GM23338 (cell line): ENCODE results near the gene KHDC1. TPM values are rescaled to one million over a fixed set of nuclear protein-coding genes. Genes with fewer than 3 reads are reported as not detected.

Experiments
- ATAC-seq: fragments of 200-7000 bp; cut with Tn5 transposase; 3 replicates; pipeline ENCODE4 v1.9.1; 2020
- DNase-seq: peaks from one replicate; pipeline ENCODE4 v3.0.0-alpha.2; 2015; ENCODE audit warnings: low spot score
- H2AFZ ChIP-seq: fragments of 200-600 bp; sonication (generic); 2 replicates; pipeline ENCODE4 v1.8.0; 2016; ENCODE audit warnings: antibody characterized with exemption, mild to moderate bottlenecking, moderate library complexity
- H3F3A ChIP-seq: fragments of 200-600 bp; sonication (generic); replicated peaks from 2 replicates; pipeline ENCODE4 v1.8.0; 2017; ENCODE audit warnings: antibody characterized with exemption, mixed run types, low read depth
- H3K27ac ChIP-seq: fragments of 200-600 bp; sonication (generic); 2 replicates; pipeline ENCODE4 v1.6.1; 2016; ENCODE audit warnings: low read depth
- H3K27me3 ChIP-seq: fragments of 200-600 bp; sonication (generic); 2 replicates; pipeline ENCODE4 v1.8.0; 2016; ENCODE audit warnings: mild to moderate bottlenecking, mixed run types, moderate library complexity; ENCODE audit not compliant: insufficient read depth
- H3K36me3 ChIP-seq: fragments of 200-600 bp; sonication (generic); 2 replicates; pipeline ENCODE4 v1.8.0; 2016; ENCODE audit warnings: mild to moderate bottlenecking; ENCODE audit not compliant: insufficient read depth
- H3K4me1 ChIP-seq: fragments of 200-600 bp; sonication (generic); 2 replicates; pipeline ENCODE4 v1.8.0; 2016; ENCODE audit warnings: mild to moderate bottlenecking, moderate library complexity; ENCODE audit not compliant: insufficient read depth
- H3K4me2 ChIP-seq: fragments of 200-600 bp; sonication (generic); 2 replicates; pipeline ENCODE4 v1.7.1; 2017; ENCODE audit warnings: mixed run types
- H3K4me3 ChIP-seq: fragments of 200-600 bp; sonication (generic); 2 replicates; pipeline ENCODE4 v1.6.1; 2016; ENCODE audit warnings: mixed run types
- H3K79me2 ChIP-seq: fragments of 200-600 bp; sonication (generic); replicated peaks from 2 replicates; pipeline ENCODE4 v1.8.0; 2017; ENCODE audit warnings: mild to moderate bottlenecking; ENCODE audit not compliant: insufficient read depth
- H3K9me2 ChIP-seq: fragments of 200-600 bp; sonication (generic); 2 replicates; pipeline ENCODE4 v1.8.0; 2017; ENCODE audit not compliant: insufficient read depth
- H4K20me1 ChIP-seq: fragments of 200-600 bp; sonication (generic); replicated peaks from 2 replicates; pipeline ENCODE4 v1.8.0; 2017; ENCODE audit warnings: mild to moderate bottlenecking; ENCODE audit not compliant: insufficient read depth
- H3K27ac Mint-ChIP-seq: 2 replicates; pipeline ENCODE4 v1.8.0; 2020; ENCODE audit warnings: inconsistent platforms, mild to moderate bottlenecking, moderate library complexity, mixed read lengths
- H3K27me3 Mint-ChIP-seq: 3 replicates; pipeline ENCODE4 v1.8.0; 2022; ENCODE audit warnings: low read depth, mild to moderate bottlenecking, moderate library complexity, mixed read lengths, inconsistent platforms; ENCODE audit not compliant: insufficient read depth, poor library complexity
- H3K36me3 Mint-ChIP-seq: 3 replicates; pipeline ENCODE4 v1.8.0; 2021; ENCODE audit warnings: low read depth, mild to moderate bottlenecking, inconsistent platforms, moderate library complexity, mixed read lengths
- H3K4me1 Mint-ChIP-seq: 3 replicates; pipeline ENCODE4 v1.8.0; 2020; ENCODE audit warnings: mild to moderate bottlenecking, inconsistent platforms, mixed read lengths
- H3K4me3 Mint-ChIP-seq: 3 replicates; pipeline ENCODE4 v1.8.0; 2021; ENCODE audit warnings: moderate library complexity, mild to moderate bottlenecking, inconsistent platforms, mixed read lengths
- H3K9me3 Mint-ChIP-seq: 3 replicates; pipeline ENCODE4 v1.8.0; 2020; ENCODE audit warnings: moderate library complexity, mild to moderate bottlenecking, inconsistent platforms, mixed read lengths
- EZH2phosphoT487 ChIP-seq: fragments of 200-600 bp; sonication (generic); IDR thresholded peaks from one replicate; pipeline ENCODE4 v1.8.1; 2018; ENCODE audit warnings: antibody characterized with exemption; ENCODE audit not compliant: unreplicated experiment
- NANOG ChIP-seq: IDR thresholded peaks from 2 replicates; pipeline ENCODE4 v1.6.1; 2016; ENCODE audit warnings: antibody characterized with exemption, borderline replicate concordance
- STAT1 ChIP-seq: IDR thresholded peaks from one replicate; pipeline ENCODE4 v1.6.1; 2016; ENCODE audit warnings: antibody characterized with exemption; ENCODE audit not compliant: unreplicated experiment
- ZNF114 ChIP-seq: fragments of 250-450 bp; sonication (Bioruptor Pico); IDR thresholded peaks from 2 replicates; pipeline ENCODE4 v1.5.0; 2020; ENCODE audit warnings: mild to moderate bottlenecking, moderate library complexity
- ZNF331 ChIP-seq: fragments of 250-450 bp; sonication (Bioruptor Pico); IDR thresholded peaks from 2 replicates; pipeline ENCODE4 v1.5.0; 2020; ENCODE audit warnings: low read depth, mild to moderate bottlenecking, moderate library complexity
- polyA plus RNA-seq: library from polyadenylated mRNA; unstranded; fragments of >200 nt; fragmentation: Nextera tagmentation; extraction: Ambion mirVana; gene quantifications from 2 replicates; pipeline ENCODE4 v1.2.1, GENCODE V29; 2016
- total RNA-seq: library from RNA; depleted of rRNA; stranded (reverse); fragments of >200 nt; shearing (Covaris generic); gene quantifications from 2 replicates; pipeline ENCODE4 v1.2.3, GENCODE V29; 2014
- TF ChIP-seq, protein P1 (sequence below), 2 experiments: fragments of 200-600 bp in 1 of 2; sonication (generic) in 1 of 2; conservative IDR thresholded peaks; 2 replicates each; pipeline versions ENCODE4 v1.5.1 to v1.6.1; 2016 to 2017; ENCODE audit warnings: antibody characterized with exemption in 2 of 2, low read depth in 2 of 2, mild to moderate bottlenecking in 2 of 2, moderate library complexity in 1 of 2
- TF ChIP-seq, protein P2 (sequence below): IDR thresholded peaks from one replicate; pipeline ENCODE4 v1.6.1; 2018; ENCODE audit warnings: antibody characterized with exemption; ENCODE audit not compliant: unreplicated experiment
- TF ChIP-seq, protein P3 (sequence below): fragments of 250-450 bp; sonication (Bioruptor Pico); IDR thresholded peaks from 2 replicates; pipeline ENCODE4 v1.5.0; 2020; ENCODE audit warnings: mild to moderate bottlenecking, moderate library complexity

The KHDC1 gene
- total and polyA plus RNA-seq, 2 experiments from 2014 or later = 5.6 to 6.9 TPM

DNA sequence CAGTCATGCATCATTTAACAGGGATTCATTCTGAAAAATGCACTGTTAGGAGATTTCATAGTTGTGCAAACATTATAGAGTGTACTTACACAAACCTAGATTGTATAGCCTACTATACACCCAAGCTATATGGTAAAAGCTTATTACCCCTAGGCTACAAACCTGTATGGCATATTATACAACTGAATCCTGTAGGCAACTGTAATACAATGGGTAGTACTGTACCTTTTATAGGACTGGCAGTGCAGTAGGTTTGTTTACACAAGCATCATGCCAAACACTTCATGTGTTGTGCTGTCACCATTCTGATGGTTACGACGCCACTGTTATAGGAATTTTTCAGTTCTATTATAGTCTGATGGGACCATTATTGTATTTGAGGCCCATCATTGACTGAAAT is 39.3 kb upstream of the KHDC1 start (continued):
- TF ChIP-seq, protein P1, sequence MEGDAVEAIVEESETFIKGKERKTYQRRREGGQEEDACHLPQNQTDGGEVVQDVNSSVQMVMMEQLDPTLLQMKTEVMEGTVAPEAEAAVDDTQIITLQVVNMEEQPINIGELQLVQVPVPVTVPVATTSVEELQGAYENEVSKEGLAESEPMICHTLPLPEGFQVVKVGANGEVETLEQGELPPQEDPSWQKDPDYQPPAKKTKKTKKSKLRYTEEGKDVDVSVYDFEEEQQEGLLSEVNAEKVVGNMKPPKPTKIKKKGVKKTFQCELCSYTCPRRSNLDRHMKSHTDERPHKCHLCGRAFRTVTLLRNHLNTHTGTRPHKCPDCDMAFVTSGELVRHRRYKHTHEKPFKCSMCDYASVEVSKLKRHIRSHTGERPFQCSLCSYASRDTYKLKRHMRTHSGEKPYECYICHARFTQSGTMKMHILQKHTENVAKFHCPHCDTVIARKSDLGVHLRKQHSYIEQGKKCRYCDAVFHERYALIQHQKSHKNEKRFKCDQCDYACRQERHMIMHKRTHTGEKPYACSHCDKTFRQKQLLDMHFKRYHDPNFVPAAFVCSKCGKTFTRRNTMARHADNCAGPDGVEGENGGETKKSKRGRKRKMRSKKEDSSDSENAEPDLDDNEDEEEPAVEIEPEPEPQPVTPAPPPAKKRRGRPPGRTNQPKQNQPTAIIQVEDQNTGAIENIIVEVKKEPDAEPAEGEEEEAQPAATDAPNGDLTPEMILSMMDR (conservative IDR thresholded peaks at IDR 0.05; ENCODE audit: low read depth in 2 of 2) = no peak

DNA sequence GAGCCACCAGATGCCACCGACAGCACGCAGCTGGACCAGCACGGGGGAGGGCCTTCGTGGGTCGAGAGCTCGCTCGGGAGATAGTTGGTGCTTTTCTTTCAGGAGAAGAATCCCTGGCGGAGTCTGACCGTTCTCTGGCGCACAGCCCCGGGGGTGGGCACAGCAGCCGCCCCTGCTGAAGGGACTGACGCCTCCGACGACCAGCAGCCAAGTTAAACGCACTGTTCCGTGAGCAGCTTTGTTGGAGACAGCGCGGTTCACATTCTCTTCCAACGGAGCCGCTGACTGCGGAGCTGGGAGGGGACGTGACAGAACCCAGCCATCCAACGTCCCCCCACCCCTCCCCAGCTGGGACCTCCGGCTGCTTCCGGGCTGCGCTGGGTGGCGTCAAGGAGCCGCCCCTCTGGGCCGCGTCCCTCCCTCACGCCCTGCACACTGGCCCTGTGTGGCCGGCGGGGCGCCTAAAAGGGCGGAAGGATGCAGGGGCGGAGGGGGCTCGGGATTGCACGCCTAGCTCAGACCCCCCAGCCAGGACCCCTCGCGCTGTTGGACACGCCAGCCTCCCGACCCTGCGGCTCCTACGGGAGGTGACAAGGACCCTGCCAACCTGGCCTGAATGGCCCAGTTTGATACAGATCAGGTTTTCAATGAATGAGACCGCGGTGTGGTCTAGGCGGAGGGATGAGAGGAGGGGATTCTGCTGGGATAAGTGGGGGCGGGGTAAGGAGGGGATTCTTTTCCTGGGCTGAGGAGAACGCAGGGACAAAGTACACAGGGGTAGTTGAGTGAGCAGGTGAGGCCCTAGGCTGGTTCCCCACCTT is 36.4 kb upstream of the KHDC1 start:
- H3F3A ChIP-seq = no peaks in the 10 kb centered on the region
- H3K27ac Mint-ChIP-seq = no peak overlapping the region
- no peaks in the 10 kb centered on the region for H3K27me3 Mint-ChIP-seq
- no peaks in the 10 kb centered on the region for H3K9me2 ChIP-seq
- H3K27ac ChIP-seq = no peak overlapping the region
- no peaks in the 10 kb centered on the region for H3K4me1 ChIP-seq
- H3K79me2 ChIP-seq = peaks cover 22% of the 10 kb centered on the region
- H3K36me3 Mint-ChIP-seq = peaks cover 19% of the 10 kb centered on the region
- H3K9me3 Mint-ChIP-seq = no peaks in the 10 kb centered on the region
- no peak for TF ChIP-seq ZNF331 (CRISPR knock-in tag)
- TF ChIP-seq, protein P2, sequence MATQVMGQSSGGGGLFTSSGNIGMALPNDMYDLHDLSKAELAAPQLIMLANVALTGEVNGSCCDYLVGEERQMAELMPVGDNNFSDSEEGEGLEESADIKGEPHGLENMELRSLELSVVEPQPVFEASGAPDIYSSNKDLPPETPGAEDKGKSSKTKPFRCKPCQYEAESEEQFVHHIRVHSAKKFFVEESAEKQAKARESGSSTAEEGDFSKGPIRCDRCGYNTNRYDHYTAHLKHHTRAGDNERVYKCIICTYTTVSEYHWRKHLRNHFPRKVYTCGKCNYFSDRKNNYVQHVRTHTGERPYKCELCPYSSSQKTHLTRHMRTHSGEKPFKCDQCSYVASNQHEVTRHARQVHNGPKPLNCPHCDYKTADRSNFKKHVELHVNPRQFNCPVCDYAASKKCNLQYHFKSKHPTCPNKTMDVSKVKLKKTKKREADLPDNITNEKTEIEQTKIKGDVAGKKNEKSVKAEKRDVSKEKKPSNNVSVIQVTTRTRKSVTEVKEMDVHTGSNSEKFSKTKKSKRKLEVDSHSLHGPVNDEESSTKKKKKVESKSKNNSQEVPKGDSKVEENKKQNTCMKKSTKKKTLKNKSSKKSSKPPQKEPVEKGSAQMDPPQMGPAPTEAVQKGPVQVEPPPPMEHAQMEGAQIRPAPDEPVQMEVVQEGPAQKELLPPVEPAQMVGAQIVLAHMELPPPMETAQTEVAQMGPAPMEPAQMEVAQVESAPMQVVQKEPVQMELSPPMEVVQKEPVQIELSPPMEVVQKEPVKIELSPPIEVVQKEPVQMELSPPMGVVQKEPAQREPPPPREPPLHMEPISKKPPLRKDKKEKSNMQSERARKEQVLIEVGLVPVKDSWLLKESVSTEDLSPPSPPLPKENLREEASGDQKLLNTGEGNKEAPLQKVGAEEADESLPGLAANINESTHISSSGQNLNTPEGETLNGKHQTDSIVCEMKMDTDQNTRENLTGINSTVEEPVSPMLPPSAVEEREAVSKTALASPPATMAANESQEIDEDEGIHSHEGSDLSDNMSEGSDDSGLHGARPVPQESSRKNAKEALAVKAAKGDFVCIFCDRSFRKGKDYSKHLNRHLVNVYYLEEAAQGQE = no peak
- no peak for TF ChIP-seq NANOG
- TF ChIP-seq ZNF114 (CRISPR knock-in tag) = no peak
- TF ChIP-seq, protein P3, sequence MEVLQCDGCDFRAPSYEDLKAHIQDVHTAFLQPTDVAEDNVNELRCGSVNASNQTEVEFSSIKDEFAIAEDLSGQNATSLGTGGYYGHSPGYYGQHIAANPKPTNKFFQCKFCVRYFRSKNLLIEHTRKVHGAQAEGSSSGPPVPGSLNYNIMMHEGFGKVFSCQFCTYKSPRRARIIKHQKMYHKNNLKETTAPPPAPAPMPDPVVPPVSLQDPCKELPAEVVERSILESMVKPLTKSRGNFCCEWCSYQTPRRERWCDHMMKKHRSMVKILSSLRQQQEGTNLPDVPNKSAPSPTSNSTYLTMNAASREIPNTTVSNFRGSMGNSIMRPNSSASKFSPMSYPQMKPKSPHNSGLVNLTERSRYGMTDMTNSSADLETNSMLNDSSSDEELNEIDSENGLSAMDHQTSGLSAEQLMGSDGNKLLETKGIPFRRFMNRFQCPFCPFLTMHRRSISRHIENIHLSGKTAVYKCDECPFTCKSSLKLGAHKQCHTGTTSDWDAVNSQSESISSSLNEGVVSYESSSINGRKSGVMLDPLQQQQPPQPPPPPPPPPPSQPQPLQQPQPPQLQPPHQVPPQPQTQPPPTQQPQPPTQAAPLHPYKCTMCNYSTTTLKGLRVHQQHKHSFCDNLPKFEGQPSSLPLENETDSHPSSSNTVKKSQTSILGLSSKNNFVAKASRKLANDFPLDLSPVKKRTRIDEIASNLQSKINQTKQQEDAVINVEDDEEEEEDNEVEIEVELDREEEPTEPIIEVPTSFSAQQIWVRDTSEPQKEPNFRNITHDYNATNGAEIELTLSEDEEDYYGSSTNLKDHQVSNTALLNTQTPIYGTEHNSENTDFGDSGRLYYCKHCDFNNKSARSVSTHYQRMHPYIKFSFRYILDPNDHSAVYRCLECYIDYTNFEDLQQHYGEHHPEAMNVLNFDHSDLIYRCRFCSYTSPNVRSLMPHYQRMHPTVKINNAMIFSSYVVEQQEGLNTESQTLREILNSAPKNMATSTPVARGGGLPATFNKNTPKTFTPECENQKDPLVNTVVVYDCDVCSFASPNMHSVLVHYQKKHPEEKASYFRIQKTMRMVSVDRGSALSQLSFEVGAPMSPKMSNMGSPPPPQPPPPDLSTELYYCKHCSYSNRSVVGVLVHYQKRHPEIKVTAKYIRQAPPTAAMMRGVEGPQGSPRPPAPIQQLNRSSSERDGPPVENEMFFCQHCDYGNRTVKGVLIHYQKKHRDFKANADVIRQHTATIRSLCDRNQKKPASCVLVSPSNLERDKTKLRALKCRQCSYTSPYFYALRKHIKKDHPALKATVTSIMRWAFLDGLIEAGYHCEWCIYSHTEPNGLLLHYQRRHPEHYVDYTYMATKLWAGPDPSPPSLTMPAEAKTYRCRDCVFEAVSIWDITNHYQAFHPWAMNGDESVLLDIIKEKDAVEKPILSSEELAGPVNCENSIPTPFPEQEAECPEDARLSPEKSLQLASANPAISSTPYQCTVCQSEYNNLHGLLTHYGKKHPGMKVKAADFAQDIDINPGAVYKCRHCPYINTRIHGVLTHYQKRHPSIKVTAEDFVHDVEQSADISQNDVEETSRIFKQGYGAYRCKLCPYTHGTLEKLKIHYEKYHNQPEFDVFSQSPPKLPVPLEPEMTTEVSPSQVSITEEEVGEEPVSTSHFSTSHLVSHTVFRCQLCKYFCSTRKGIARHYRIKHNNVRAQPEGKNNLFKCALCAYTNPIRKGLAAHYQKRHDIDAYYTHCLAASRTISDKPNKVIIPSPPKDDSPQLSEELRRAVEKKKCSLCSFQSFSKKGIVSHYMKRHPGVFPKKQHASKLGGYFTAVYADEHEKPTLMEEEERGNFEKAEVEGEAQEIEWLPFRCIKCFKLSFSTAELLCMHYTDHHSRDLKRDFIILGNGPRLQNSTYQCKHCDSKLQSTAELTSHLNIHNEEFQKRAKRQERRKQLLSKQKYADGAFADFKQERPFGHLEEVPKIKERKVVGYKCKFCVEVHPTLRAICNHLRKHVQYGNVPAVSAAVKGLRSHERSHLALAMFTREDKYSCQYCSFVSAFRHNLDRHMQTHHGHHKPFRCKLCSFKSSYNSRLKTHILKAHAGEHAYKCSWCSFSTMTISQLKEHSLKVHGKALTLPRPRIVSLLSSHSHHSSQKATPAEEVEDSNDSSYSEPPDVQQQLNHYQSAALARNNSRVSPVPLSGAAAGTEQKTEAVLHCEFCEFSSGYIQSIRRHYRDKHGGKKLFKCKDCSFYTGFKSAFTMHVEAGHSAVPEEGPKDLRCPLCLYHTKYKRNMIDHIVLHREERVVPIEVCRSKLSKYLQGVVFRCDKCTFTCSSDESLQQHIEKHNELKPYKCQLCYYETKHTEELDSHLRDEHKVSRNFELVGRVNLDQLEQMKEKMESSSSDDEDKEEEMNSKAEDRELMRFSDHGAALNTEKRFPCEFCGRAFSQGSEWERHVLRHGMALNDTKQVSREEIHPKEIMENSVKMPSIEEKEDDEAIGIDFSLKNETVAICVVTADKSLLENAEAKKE (CRISPR knock-in tag) = no peak
- no peak for TF ChIP-seq EZH2phosphoT487
- TF ChIP-seq STAT1 = no peak
- peaks cover 9% of the 10 kb centered on the region for H3K4me1 Mint-ChIP-seq
- H3K27me3 ChIP-seq = no peaks in the 10 kb centered on the region
- peaks cover 6% of the 10 kb centered on the region; the same call in 1 of the 2 replicates for H3K36me3 ChIP-seq
- H3K4me2 ChIP-seq = peak overlapping the region; percentile 71; the same call in 1 of the 2 replicates
- peaks cover 10% of the 10 kb centered on the region for H4K20me1 ChIP-seq
- ATAC-seq (peak; percentile 91), DNase-seq (peak; percentile 51)
- H2AFZ ChIP-seq = peak overlapping the region; percentile 74; the same call in 1 of the 2 replicates
- H3K4me3 Mint-ChIP-seq = peak overlapping the region; percentile 55; the same call in 2 of the 3 replicates
- H3K4me3 ChIP-seq = peak overlapping the region; percentile 53
